GM12892 (cell line): Measurements from ENCODE around the gene LRIG3.

Experiments used
- POLR2A ChIP-seq: IDR thresholded peaks from 2 replicates; pipeline ENCODE4 v1.6.1; 2011; ENCODE audit warnings: low read depth, low read length, control low read depth
- POLR2AphosphoS5 ChIP-seq: IDR thresholded peaks from 2 replicates; pipeline ENCODE4 v1.6.1; 2011; ENCODE audit warnings: low read depth, low read length, control low read depth
- TAF1 ChIP-seq: IDR thresholded peaks from 2 replicates; pipeline ENCODE4 v1.6.1; 2011; ENCODE audit warnings: low read depth, mild to moderate bottlenecking, control low read depth, low read length, borderline replicate concordance

DNA sequence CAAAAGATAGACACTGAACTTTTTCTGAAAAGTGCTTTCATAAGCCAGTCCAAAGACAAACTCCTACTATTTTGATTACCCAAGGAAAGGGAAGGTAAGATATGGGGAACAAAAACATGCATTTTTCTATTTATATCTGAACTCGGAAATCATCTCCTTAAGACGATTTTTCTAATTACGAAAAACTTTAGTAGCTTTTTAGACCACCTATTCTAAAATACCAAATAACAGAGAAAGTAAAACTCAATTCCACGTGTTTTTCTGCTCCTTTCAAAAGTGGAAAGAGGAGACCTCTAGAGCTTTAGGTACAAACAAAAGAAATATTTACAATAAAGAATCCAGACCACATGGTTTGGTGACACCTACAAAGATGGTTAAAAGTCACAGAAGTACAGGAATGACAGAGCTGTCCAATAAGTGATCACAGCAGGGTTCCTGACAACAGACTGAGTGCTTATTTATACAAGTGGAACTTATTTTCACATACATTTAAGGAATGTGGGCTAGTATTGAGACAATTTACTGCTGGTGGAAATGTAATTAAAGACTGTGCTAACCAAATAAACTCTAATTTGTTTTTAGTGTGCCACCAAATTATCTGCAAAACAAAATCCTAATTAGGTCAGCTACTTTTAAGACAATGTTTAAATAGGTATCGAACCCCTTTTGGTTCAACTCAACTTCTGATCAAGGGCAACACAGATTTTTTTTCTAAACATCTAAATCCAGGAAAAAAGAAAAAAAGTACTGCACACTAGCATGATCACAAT lies 2.4 kb downstream of the LRIG3 start:
- TF ChIP-seq TAF1: no peak
- no peak for TF ChIP-seq POLR2AphosphoS5
- no peak for TF ChIP-seq POLR2A
